HG03066 (cell line): ENCODE results near the gene CLEC2A.

Source experiments
- ATAC-seq: cut with Tn5 transposase; IDR thresholded peaks from one replicate; pipeline ENCODE4 v1.9.1; 2021; ENCODE audit warnings: low read depth; ENCODE audit not compliant: unreplicated experiment

The CLEC2A gene

DNA sequence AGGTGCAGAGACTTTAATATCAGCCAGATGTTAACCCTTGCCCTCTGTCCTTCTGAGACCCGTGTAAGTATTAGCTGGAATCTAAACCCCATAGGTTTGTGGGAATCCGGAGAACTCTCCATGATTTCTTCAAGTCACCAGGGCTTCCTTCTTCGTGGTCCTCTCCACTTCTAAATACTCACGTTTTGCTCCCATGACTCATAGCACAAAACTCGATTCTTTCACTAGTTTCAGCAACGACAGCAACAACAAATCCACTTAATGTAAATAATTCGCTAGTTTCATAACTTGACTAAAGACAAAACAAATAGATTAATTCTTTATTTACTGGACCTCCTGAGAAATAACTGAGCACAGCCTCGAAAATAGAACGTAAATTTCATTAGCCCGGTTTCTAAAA is 4.4 kb upstream of the CLEC2A start:
- ATAC-seq, result no peak

DNA sequence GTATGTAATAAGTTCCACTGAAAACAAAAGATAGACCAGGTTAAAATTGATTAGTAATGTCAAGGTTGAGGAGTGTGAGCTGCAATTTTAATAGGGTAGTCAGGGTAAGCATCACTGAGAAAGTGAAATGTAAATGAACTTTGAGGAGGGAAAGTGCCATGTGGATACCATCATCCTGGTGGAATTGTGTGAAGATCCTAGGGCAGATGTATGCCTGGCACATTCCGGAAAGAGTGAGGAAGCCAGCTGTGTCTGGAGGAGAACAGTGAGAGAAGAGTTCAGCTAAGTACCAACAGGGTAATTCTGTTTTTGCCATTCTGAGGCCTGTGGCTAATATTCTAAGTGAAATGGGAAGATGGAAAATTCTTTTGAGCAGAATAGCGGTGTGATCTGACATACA is 2.9 kb upstream of the CLEC2A start:
- no peak for ATAC-seq

DNA sequence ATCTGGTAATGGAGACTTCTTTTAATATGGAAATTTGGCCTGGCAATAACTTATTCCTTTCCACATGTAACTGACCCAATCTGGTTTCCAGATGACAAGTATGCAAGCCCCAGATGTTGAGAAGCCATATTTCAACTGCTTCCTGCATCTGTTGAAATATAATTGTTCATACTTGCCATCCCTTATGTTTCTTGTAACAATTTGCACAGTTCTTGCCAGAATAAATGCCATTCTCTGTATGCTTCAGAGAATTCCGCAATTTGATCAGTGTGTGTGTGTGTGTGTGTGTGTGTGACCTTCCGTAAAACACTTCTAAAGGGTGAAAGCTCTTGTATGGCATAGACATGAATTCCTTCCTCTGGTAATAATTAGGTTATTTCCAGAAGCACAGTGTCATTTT is 1.8 kb upstream of the CLEC2A start:
- no peak for ATAC-seq

DNA sequence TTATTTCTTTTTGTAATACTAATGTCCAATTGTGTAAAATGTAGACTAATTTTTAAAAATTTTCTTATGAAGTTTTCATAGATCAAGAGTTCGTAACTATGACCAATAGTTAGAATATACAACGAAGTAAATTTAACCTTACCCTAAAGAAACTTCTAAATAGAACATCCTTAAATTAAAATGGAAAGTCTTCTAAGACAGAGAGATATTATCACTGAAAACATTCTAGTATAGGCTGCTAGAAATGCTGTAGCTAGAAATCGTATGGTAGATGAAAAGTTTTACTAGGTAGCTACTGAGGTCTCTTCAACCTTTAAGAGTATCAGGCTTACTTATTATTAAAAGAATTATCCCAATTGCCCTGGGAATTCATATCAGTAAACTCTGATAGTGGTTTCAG is 925 bp downstream of the CLEC2A start:
- ATAC-seq, result no peak

DNA sequence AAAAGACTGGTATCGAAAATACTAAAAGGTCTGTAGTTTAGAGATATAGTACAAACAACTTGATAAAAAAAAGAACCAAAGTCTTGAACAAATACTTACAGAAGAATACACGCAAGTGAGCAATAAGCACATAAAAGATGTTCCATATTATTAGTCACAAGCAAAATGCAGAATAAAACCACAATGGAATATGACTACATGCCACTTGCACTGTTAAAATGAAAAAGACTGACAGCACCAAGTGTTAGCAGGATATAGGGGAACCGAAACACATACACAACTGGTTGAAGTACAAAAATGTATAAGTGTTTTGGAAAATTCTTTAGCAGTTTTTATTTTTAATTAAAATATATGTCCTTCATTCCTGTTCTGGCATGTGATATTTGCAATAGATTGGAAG is 3.6 kb downstream of the CLEC2A start:
- no peak for ATAC-seq

DNA sequence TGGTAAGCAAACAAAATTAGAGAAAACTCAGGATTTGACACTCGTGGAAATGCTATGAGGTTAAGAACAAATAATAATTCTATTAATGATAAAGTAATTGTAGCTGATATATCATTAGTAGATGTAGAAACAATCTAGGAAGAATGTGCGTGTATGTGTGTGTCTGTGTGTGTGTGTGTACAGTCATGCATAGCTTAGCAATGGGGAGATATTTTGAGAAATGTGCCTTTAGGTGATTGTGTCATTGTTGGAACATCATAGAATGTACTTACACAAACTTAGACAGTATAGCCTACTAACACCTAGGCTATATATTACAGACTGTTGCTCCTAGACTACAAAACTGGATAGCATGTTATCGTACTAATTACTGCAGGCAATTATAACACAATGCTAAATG is 5.3 kb downstream of the CLEC2A start:
- ATAC-seq, result no peak

DNA sequence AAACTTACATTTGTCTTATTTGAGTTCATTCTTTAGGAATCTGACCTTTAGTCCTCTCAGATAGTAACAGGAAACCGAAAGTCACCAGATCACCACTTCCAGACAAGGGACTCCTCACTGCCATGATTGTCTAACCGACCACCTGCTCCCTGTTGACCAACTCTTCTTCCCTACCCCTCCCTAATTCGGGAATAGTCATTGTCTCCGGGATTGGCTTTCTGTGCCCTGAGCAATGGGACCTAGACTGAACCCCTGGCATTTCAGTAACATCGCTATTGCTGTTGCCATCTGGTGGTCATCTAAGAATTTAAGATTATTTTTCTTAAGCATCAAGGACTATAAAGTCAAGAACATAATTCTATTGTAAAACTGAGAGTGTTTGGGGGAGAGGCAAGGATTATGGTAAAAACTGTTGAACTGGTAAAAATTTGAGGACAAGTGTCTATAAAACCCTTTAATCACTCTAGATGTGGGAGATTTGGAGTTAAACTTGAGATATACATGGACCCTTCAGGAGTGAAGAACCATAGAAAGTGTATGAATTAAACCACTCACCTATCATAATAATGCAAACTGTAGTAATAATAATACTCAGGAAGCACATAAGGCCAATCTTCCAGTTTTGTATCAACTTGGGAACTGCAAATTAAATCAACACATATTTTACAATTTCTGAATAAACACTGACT is 6.3 kb downstream of the CLEC2A start:
- ATAC-seq, result no peak

DNA sequence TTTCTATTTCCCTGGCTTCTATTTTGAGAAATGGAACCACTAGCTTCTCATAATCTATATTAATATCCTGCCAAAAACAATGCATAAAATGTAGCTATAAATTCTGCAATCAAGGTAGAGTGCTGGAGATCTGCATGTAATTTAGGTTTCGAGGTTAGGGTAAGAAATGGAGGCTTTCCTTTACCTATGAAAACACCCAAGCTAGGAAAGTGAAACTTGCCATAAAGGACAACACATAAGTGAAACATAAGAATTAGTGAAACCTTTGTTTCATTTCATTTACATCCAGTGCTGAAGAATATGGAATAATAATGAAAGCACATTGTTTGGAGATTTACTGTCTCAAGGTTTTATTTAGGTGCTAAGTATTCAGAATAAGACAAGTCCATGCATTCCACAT is 9.7 kb downstream of the CLEC2A start:
- no peak for ATAC-seq

DNA sequence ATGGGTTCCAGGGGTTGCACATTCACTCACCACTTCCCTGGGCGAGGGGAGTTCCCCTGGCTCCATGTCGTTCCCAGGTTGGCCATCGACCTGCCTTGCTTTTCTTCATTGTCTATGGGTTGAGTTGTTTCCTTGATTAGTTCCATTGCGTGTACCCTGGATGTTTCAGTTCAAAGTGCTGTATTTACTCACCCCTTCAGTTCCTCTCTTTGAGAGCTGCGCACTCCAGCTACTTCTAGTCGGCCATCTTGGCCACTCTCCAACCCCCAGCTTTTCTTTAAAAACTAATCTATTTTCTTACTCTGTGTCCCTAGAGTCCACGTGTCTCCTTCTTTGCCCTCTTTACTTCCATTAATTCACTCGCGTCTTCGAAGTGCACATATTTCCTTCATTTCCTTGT is 11.7 kb downstream of the CLEC2A start:
- no peak for ATAC-seq

DNA sequence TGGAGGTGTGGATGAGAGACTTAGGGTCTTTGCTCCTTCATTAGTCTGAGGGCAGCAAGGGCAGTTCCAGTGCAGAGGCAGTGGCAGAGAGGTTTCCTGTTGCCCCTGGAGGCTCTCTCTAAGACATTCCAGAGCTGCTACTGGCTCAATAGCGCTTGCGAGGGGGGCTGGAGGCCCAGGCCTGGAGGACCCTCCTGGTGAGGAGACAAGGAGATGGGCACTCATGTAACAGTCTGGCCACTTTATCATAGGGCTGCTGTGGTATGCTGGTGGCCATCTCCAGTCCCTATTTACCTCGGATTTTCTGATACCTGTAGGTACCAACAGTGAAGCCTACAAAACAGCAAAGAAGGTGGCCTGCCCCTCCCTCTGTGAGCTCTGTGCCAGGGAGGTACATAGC is 12.7 kb downstream of the CLEC2A start:
- ATAC-seq, result no peak

DNA sequence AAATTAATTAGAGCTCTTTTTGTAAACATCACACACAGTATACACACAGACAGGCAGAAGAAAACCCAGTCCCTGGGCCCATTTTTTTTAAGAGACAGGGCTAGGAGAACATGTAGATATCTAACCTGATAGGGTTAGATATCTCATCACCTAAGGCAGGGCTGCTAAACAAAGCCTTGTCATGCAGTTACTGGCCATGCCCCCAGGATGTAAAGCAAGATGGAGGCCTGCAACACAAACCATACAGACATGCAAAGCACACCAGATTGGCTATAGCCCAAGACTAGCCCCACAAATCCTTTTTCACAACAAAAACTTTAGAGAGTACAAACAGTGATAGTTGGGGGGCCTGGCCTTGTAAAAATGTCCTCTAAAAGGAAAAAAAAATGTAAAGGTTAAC is 20.5 kb downstream of the CLEC2A start:
- no peak for ATAC-seq

DNA sequence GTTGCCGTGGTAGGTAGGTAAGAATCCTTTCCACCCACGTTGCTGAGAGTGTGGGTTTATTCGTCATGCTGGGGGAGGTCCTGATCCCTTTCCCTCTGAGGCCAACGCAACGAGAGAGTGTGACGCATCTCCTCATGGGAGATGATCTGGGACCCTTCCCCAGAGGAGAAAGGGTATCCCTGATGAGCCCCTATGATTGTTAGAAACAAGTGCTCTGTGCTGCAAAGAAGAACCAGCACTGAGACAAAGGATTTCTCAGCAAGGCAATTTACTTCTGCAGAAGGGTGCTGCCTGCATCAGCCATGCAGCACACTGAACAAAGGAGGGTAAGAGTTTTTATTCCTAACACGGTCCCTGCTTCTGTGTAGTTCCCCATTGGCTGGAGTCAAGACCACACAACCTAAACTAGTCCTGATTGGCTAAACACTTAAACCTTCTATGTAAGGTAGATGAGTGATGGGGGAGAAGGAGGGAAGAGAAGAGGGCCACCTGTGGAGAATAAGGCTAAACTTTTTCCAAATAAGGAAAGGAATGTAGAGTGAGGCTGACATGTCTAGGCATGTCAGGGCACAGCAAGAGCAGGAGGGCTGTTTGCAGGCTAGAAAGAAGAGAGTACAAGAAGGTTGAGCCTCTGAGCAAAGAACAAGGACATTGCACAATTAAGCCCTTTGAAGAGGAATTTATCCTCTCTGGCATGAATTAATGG is 21.3 kb downstream of the CLEC2A start:
- no peak for ATAC-seq

DNA sequence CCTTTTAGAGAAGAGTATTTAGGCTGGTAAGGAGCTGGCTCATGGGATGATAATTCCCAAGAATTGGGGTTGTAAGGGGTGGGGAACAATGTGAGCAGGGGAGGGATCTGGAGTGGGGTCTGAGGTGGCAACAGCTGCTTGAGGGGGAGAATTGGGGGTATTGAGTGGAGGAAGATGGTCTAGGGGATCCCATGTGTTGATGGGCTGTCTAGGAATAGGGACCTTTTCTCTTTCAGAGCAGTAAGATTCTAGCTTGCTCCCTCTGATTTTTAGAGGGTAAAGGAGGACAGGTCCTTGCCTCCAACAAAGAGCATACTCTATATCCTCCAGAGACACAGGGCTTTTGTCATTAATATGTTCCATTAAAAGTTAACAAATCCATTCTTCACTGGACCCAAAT is 22.4 kb downstream of the CLEC2A start:
- no peak for ATAC-seq

DNA sequence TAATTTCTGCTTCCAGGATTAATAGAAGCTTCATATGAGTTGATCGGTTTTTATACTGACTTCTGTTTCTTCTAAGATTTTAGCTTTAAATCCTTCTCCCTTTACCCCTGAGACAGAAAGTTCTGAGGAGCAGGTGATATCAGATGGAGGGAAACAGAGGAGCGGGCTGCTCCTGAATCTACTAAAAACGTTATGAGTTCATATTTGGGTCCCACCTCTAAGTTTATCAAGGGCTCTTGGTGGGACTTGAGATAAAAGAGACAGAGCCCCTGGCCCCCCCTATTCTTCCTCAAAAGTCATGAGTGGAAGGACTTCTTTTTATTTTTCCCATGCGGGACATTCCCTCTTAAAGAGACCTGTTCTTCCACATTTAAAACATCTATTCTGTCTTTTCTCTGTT is 23.8 kb downstream of the CLEC2A start:
- no peak for ATAC-seq

DNA sequence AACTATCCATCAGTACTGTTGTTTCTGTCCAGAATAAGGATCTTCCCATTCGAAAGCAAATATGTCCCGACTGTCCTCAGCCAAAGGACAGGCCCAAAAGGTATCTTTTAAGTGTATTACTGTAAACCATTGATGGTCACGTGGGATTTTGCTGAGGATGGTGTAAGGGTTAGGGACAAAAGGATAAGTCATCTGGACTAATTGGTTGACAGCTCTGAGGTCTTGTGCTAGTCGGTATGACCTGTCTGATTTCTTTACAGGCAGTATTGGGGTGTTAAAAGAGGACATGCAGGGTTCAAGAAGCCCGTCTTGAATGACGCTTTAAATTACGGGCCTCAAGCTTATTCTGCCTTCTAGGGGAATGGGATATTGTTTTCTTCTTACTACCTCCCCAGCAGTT is 24.4 kb downstream of the CLEC2A start:
- ATAC-seq, result no peak

DNA sequence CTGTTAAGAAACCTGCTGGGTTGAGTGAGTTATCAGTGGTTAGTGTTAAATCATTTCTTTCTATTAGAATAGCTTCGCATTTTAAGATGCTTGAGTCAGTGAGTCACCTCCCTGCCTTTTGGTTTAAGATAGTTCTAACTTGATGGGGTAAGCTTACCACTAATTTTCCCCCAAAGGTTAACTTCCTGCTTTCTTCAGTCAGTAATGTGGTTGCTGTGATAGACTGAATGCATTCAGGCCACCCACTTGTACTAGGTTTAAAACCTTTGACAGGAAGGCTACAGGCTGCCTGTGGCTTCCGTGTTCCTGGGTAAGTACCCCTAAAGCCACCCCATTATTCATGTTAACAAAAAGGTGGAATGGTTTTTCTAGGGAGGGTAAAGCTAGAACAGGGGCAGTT is 25.3 kb downstream of the CLEC2A start:
- no peak for ATAC-seq

DNA sequence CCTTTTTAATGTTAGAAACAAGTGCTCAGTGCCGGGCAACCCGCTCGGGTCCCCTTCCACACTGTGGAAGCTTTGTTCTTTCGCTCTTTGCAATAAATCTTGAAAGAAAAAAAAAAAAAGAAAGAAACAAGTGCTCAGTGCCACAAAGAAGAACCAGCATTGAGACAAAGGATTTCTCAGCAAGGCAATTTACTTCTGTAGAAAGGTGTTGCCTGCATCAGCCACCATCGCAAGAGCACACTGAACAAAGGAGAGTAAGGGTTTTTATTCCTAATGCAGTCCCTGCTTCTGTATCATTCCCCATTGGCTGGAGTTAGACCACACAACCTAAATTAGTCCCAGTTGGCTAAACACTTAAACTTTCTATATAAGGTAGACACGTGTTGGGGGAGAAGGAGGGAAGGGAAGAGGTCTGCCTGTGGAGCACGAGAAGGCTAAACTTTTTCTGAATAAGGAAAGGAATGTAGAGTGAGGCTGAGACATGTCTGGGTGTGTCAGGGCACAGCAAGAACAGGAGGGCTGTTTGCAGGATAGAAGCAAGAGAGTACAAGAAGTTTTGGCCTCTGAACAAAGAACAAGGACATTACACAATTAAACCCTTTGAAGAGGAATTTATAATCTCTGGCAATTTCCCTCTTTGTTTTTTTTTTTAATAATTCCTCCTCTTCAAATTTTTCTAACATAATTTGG is 29.5 kb downstream of the CLEC2A start:
- no peak for ATAC-seq

DNA sequence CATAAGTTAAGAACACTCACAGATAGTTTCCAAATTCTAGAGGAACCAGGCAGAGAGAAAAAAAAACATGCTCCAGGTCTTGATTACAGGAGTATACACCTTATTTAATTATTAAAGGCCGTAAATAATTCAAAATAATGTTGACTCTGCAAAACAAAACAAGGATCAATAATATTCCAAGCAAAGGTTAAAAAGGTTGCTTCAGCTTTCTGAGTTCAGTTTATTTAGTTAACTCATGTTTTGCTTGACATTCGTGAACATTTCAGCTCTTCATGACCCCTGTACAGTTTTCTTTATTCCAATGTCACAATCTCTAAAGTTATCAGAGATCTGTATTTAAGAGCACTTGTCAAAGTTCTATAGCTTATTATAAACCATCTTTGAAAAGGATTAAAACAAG is 31.2 kb downstream of the CLEC2A start:
- no peak for ATAC-seq

DNA sequence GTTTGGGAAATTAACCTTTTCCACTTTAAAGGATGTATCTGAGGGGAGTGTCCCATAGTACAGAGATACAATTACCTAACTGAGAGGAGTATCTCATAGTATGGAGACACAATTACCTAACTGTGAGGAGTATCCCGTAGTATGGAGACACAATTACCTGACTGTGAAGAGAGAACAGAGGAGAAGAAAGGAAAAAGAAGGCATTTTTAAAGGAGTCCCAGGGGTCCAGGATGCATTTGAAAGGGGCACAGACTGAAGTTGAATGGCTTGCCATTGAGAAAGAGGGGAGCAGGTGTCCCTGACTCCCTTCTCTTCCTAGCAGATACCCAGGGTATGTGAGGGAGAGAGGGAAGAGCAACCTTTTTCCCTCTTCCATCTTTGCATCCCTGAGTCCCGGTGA is 33.0 kb downstream of the CLEC2A start:
- no peak for ATAC-seq

DNA sequence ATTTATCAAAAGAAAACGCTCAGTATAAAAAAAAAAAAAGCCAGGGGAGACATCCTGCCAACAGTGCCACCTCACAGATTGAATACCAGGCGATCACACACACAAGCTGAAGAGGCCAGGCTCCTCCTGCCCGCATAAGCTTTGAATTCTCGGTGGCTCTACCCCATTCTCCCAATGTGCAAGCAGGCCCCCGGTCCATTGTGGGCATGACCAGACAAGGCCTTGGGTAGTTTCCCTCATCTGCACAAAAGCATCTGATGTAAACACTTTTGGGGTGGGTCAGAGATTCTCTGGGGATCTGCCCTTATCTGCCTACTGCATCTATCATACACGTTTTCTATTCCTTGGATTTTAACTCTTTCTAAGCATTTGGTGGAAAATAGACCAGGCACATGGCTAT is 34.6 kb downstream of the CLEC2A start:
- ATAC-seq, result no peak

DNA sequence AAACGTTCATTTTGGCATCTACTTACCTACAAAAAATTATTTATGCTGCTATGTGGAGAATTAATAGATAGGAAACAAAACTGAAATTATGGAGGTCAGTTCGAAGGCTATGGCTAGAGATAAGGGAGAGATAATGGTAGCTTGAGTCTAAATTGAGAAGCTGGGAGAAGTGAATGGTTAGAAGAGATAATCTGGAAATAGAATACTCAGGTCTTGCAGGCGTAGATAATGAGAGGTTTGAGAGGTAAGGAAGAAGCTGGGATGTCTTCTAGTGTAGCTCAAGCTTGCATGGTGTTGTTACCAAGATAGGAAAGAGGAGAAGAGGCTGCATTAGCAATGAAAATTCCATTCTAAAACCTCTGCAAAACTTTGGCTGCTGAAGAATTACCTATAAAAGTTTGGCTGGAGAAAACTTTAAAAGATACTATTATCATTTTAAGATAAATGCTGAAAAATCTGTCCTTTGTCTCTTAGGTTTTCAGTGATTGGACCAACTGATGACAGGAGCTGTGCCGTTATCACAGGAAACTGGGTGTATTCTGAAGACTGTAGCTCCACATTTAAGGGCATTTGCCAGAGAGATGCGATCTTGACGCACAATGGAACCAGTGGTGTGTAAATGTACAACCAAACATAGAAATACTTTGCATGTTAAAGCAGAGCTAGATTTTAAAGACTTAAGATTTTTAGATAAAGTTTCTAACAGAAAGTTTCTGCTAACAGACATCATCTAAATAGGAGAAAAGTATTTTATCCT is 36.8 kb downstream of the CLEC2A start:
- no peak for ATAC-seq
